SH-SY5Y (cell line): ENCODE results near the gene TMEM186.

Experiments used
- GATA2 ChIP-seq: IDR thresholded peaks from 2 replicates; pipeline ENCODE4 v1.6.1; 2011; ENCODE audit warnings: mild to moderate bottlenecking, low read depth, low read length
- GATA3 ChIP-seq: IDR thresholded peaks from 2 replicates; pipeline ENCODE4 v1.6.1; 2011; ENCODE audit warnings: low read depth, mild to moderate bottlenecking, low read length, moderate library complexity

DNA sequence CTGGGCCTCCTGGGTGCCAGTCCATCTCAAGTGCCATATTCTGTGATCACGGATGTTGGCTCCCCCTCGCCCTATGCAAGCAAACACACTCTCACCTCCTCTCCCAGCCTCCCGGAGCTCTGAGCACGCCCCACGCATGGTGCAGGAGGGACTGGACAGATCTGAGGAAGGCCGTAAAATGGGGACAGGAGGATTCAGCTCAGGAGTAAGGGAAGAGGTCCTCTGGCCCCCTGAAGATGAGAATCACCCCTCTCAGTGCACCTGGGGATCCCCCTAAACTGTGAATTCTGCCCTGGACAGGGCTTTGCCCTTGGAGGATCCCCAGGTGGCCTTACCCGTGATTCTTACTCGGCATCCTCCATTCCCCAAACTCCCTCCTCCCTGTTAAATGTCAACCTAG lies 15.6 kb downstream of the TMEM186 start:
- TF ChIP-seq GATA2 (no peak), GATA3 (no peak)
